ENCODE measurements around the gene SFXN5.

SFXN5 gene

GRCh38 chr2:72894514-72894913, 177.0 kb downstream of the SFXN5 start:
- DNase-seq: no peak

GRCh38 chr2:72893594-72894319, 177.8 kb downstream of the SFXN5 start:
- DNase-seq: peak; percentile 24

GRCh38 chr2:72892506-72893173, 178.9 kb downstream of the SFXN5 start:
- peak; percentile 64 for DNase-seq

Measured in CD4-positive, alpha-beta T cell treated with Interleukin-17A for 1 hour (primary cell).